Adrenal gland (tissue), 5 donors: ENCODE data around the gene DCPS.

ENCODE experiments used
- CTCF ChIP-seq, 6 experiments: fragments of 450-650 bp in 4 of 6; fragments of 200-600 bp in 2 of 6; sonication (generic) in 1 of 6; IDR thresholded peaks; 1 replicate in 5 of 6; 2 replicates in 1 of 6; pipeline versions ENCODE4 v1.5.1 to v1.8.0; 2016 to 2021; ENCODE audit warnings: antibody characterized with exemption in 6 of 6, mild to moderate bottlenecking in 2 of 6, moderate library complexity in 1 of 6
- POLR2A ChIP-seq, 2 donors: fragments of 450-650 bp; IDR thresholded peaks; one replicate each; pipeline ENCODE4 v1.6.1; 2017; ENCODE audit warnings: antibody characterized with exemption in 2 of 2, mild to moderate bottlenecking in 2 of 2, moderate library complexity in 1 of 2
- donor health status: DM: no; HTN: no; CAD: no.

GRCh38 chr11:126348806-126349582, 45.1 kb downstream of the DCPS start:
- TF ChIP-seq CTCF (IDR thresholded peaks at IDR 0.05) = no peak
- peak in 1 of 2 donors; percentile 29 for TF ChIP-seq POLR2A (IDR thresholded peaks at IDR 0.05)
